ENCODE data around the gene ZMPSTE24.

- TF ChIP-seq POLR2AphosphoS5 (IDR thresholded peaks at IDR 0.05; ENCODE audit: low read depth, low read length): no peak
- TF ChIP-seq EZH2 (IDR thresholded peaks at IDR 0.05): no peak
- no peak for TF ChIP-seq JUND (IDR thresholded peaks at IDR 0.05)
- no peak for TF ChIP-seq EZH2phosphoT487 (IDR thresholded peaks at IDR 0.05; ENCODE audit: borderline replicate concordance)
- no peak for TF ChIP-seq CTCF (IDR thresholded peaks at IDR 0.05 in 2 of 3, conservative IDR thresholded peaks at IDR 0.05 in 1 of 3; ENCODE audit: borderline replicate concordance in 1 of 3, insufficient read depth in 1 of 3, low read depth in 2 of 3, low read length in 2 of 3)
- TF ChIP-seq REST (IDR thresholded peaks at IDR 0.05; ENCODE audit: low read depth): no peak
- TF ChIP-seq YY1 (IDR thresholded peaks at IDR 0.05; ENCODE audit: extremely low read depth, insufficient replicate concordance, low read depth, low read length): no peak
- TF ChIP-seq POLR2A (IDR thresholded peaks at IDR 0.05; ENCODE audit: borderline replicate concordance, extremely low read depth, insufficient read depth, insufficient read length): no peak
- TF ChIP-seq ZFX (IDR thresholded peaks at IDR 0.05): no peak
Observed at GRCh38 chr1:40224040-40224439, 34.0 kb upstream of the ZMPSTE24 start.
